ENCODE data around the gene NWD2.

DNA sequence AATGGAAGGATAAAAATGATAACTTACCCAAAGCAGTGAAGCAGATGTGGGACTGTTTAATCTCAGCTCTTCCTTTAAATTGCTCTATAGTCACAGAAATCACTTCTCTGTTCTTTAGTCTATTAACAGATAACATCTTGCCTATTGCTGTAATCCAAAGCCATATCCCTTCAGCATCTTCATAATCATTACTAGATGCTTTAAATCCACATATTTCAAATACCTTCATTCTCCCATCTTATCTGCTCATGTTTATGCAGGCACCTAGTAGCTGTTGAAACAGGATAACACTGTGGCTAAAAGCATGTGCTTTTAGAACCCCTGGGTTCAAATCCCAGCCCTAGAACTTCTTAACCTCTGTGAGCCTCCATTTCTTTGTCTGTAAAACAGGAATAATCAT, 231.7 kb downstream of the NWD2 start:
- TF ChIP-seq ZNF830 (tag by site-specific recombination; IDR thresholded peaks at IDR 0.05; ENCODE audit: low read depth) (no peak), ZBTB8A (tag by site-specific recombination; IDR thresholded peaks at IDR 0.05) (no peak), FEZF1 (tag by site-specific recombination; IDR thresholded peaks at IDR 0.05) (no peak), TRIM28 (IDR thresholded peaks at IDR 0.05; ENCODE audit: borderline replicate concordance, low read length) (no peak)
- TF ChIP-seq, protein P1, sequence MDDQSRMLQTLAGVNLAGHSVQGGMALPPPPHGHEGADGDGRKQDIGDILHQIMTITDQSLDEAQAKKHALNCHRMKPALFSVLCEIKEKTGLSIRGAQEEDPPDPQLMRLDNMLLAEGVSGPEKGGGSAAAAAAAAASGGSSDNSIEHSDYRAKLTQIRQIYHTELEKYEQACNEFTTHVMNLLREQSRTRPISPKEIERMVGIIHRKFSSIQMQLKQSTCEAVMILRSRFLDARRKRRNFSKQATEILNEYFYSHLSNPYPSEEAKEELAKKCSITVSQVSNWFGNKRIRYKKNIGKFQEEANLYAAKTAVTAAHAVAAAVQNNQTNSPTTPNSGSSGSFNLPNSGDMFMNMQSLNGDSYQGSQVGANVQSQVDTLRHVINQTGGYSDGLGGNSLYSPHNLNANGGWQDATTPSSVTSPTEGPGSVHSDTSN (CRISPR knock-in tag; IDR thresholded peaks at IDR 0.05) = no peak
- TF ChIP-seq, protein P2, sequence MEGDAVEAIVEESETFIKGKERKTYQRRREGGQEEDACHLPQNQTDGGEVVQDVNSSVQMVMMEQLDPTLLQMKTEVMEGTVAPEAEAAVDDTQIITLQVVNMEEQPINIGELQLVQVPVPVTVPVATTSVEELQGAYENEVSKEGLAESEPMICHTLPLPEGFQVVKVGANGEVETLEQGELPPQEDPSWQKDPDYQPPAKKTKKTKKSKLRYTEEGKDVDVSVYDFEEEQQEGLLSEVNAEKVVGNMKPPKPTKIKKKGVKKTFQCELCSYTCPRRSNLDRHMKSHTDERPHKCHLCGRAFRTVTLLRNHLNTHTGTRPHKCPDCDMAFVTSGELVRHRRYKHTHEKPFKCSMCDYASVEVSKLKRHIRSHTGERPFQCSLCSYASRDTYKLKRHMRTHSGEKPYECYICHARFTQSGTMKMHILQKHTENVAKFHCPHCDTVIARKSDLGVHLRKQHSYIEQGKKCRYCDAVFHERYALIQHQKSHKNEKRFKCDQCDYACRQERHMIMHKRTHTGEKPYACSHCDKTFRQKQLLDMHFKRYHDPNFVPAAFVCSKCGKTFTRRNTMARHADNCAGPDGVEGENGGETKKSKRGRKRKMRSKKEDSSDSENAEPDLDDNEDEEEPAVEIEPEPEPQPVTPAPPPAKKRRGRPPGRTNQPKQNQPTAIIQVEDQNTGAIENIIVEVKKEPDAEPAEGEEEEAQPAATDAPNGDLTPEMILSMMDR (tag by site-specific recombination; IDR thresholded peaks at IDR 0.05) = no peak
- TF ChIP-seq, protein P3, sequence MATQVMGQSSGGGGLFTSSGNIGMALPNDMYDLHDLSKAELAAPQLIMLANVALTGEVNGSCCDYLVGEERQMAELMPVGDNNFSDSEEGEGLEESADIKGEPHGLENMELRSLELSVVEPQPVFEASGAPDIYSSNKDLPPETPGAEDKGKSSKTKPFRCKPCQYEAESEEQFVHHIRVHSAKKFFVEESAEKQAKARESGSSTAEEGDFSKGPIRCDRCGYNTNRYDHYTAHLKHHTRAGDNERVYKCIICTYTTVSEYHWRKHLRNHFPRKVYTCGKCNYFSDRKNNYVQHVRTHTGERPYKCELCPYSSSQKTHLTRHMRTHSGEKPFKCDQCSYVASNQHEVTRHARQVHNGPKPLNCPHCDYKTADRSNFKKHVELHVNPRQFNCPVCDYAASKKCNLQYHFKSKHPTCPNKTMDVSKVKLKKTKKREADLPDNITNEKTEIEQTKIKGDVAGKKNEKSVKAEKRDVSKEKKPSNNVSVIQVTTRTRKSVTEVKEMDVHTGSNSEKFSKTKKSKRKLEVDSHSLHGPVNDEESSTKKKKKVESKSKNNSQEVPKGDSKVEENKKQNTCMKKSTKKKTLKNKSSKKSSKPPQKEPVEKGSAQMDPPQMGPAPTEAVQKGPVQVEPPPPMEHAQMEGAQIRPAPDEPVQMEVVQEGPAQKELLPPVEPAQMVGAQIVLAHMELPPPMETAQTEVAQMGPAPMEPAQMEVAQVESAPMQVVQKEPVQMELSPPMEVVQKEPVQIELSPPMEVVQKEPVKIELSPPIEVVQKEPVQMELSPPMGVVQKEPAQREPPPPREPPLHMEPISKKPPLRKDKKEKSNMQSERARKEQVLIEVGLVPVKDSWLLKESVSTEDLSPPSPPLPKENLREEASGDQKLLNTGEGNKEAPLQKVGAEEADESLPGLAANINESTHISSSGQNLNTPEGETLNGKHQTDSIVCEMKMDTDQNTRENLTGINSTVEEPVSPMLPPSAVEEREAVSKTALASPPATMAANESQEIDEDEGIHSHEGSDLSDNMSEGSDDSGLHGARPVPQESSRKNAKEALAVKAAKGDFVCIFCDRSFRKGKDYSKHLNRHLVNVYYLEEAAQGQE (tag by site-specific recombination; IDR thresholded peaks at IDR 0.05) = no peak
